ENCODE data around the gene CCM2L. TPM values are rescaled to one million over a fixed set of nuclear protein-coding genes. Genes with fewer than 3 reads are reported as not detected.

Gene CCM2L
- total RNA-seq, 1 donor from 2014 or later: 0.63 TPM

GRCh38 chr20:32050851-32051556, 40.8 kb downstream of the CCM2L start:
- peaks cover 7% of the 10 kb centered on the region for H3K36me3 Mint-ChIP-seq
- H3K4me1 Mint-ChIP-seq (ENCODE audit: unreplicated experiment): peaks cover 8% of the 10 kb centered on the region
- H3K27ac Mint-ChIP-seq: no peak overlapping the region
- no peaks in the 10 kb centered on the region for H3K9me3 Mint-ChIP-seq
- no peak for TF ChIP-seq CTCF (conservative IDR thresholded peaks at IDR 0.05)
- no peak for DNase-seq (ENCODE audit: extremely low spot score, unreplicated experiment)
- H3K27me3 Mint-ChIP-seq: peaks cover 86% of the 10 kb centered on the region
- H3K4me3 Mint-ChIP-seq: peak overlapping the region; percentile 59

GRCh38 chr20:32051720-32052089, 41.5 kb downstream of the CCM2L start:
- Mint-ChIP-seq H3K36me3 (peaks cover 7% of the 10 kb centered on the region), H3K4me3 (peak overlapping the region; percentile 59), H3K27me3 (peaks cover 85% of the 10 kb centered on the region)

GRCh38 chr20:32052090-32052777, 42.0 kb downstream of the CCM2L start, which contains the start of gene HCK:
HCK (plus strand) TSS chr20:32052242.
- peaks cover 8% of the 10 kb centered on the region for H3K4me1 Mint-ChIP-seq (ENCODE audit: unreplicated experiment)
- peak within 1 kb of the TSS; percentile 59 for H3K4me3 Mint-ChIP-seq
- DNase-seq (ENCODE audit: extremely low spot score, unreplicated experiment): no peak
- peaks cover 88% of the 10 kb centered on the region for H3K27me3 Mint-ChIP-seq
- no peak for TF ChIP-seq CTCF (conservative IDR thresholded peaks at IDR 0.05)
- H3K27ac Mint-ChIP-seq: no peak within 1 kb of the TSS
- no peaks in the 10 kb centered on the region for H3K9me3 Mint-ChIP-seq
- H3K36me3 Mint-ChIP-seq: peaks cover 7% of the 10 kb centered on the region

More at GRCh38 chr20:32051720-32052089, 41.5 kb downstream of the CCM2L start:
- Mint-ChIP-seq H3K9me3 (no peaks in the 10 kb centered on the region), H3K27ac (no peak overlapping the region), H3K4me1 (ENCODE audit: unreplicated experiment) (peaks cover 8% of the 10 kb centered on the region)
- DNase-seq (ENCODE audit: extremely low spot score, unreplicated experiment): no peak
- no peak for TF ChIP-seq CTCF (conservative IDR thresholded peaks at IDR 0.05)

GRCh38 chr20:32052778-32053362, 42.6 kb downstream of the CCM2L start:
- no peak for DNase-seq (ENCODE audit: extremely low spot score, unreplicated experiment)
- Mint-ChIP-seq H3K4me1 (ENCODE audit: unreplicated experiment) (peaks cover 8% of the 10 kb centered on the region), H3K4me3 (peak overlapping the region; percentile 14), H3K27ac (no peak overlapping the region), H3K36me3 (peaks cover 7% of the 10 kb centered on the region), H3K27me3 (peaks cover 90% of the 10 kb centered on the region), H3K9me3 (no peaks in the 10 kb centered on the region)
- TF ChIP-seq CTCF (conservative IDR thresholded peaks at IDR 0.05): no peak

GRCh38 chr20:32053648-32054047, 43.4 kb downstream of the CCM2L start:
- peaks cover 7% of the 10 kb centered on the region for H3K36me3 Mint-ChIP-seq
- no peak overlapping the region for H3K4me3 Mint-ChIP-seq
- no peak overlapping the region for H3K27ac Mint-ChIP-seq
- TF ChIP-seq CTCF (conservative IDR thresholded peaks at IDR 0.05): no peak
- H3K27me3 Mint-ChIP-seq: peaks cover 92% of the 10 kb centered on the region
- no peaks in the 10 kb centered on the region for H3K9me3 Mint-ChIP-seq
- peaks cover 8% of the 10 kb centered on the region for H3K4me1 Mint-ChIP-seq (ENCODE audit: unreplicated experiment)
- no peak for DNase-seq (ENCODE audit: extremely low spot score, unreplicated experiment)
